GM18907 (cell line): Measurements from ENCODE around the gene PTGR3.

Experiments
- ATAC-seq: cut with Tn5 transposase; IDR thresholded peaks from one replicate; pipeline ENCODE4 v1.9.1; 2021; ENCODE audit warnings: mild to moderate bottlenecking, moderate library complexity; ENCODE audit not compliant: unreplicated experiment

Gene PTGR3

DNA sequence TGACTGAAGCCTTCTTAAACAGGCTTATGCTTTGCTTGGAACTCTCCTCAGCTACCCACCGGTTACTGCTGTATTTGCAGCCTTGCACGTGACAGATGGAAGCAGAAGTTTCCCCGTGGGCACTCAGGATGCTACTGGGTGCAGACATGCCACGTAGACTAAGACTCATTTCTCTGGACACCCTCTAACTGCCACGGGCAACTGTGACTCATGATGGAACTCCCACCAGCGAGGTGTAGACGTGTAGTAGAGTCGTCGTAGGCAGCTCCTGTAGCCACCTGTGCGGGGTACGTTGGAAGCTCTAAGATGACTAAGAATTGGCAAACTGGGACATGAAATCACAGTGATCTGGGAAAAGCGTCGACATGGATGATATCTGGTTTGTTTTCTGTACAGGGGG lies 29.2 kb upstream of the PTGR3 start:
- ATAC-seq = no peak

DNA sequence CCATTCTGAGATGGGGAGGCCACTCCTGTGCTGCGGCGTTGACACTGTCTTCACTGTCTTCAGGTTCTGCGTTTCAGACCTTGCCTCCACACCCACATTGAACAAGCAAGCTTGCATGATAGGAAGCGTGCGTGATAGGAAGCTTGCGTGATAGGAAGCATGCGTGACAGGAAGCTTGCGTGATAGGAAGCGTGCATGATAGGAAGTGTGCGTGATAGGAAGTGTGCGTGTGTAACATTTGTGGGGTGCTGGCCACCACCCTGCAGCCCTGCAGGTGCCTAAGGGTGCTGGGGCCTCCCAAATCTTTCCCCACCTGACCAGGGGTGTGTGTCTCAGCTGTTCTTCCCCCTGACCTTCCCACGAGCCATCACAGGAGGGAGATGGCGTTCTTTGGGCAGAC lies 27.0 kb upstream of the PTGR3 start:
- ATAC-seq = no peak

GRCh38 chr18:75234901-75235300 lies 26.0 kb upstream of the PTGR3 start:
- ATAC-seq = no peak

DNA sequence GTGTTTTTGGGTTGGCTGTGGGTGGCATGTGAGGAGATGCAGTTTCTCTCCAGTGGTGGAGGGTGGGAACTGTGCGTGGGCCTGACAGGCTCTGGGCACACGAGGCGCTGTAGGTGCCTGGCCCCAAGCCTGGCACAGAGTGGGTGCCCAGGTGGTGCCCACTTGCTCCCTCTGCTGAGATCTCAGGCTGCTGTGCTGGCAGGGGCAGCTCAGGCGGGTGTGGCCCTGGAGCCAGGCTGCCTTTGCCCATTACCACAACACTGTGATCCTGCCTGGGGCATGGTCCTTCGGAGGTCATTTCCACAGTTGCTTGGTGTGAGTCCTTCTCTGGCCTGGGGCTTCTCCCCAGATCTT lies 22.1 kb upstream of the PTGR3 start:
- no peak for ATAC-seq

DNA sequence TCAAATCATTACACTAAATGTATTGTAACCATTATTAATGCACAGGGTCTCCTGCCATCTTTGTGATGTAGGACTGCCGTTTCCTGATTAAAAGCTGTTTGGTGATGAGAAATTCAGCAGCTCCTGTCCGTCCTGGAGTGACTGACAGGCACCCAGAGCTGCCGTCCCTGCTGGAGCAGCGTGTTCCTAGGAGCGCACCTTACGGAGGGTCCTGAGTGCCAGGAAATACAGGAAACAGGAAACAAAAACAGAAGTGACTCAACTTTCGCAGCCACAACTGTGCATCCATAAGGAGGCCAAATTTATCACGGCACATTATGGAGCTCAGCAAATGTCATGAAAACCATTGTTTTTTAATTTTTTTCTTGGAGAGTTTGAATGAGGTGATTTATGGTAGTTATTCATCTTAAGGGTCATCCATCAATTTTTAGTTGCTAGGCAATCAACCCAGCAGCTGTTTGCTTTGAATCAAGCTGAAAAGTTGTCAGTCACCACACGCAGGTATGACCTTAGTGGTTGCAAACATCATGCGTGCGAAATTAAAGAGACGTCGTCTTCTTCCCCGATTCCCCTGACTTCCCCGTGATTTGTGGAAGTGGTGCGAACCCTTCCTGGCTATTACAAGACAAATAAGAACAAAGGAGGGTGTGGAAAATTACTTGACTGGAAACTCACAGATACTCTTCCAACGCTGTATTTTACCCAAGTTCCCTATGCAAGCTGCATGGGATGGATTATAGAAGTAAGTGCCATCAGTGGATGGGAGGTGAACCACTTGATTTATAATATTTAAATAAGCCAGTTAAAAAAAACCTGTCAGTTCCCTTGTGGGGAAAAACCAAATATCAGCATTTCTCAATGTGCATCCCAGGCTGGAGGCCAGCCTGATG lies 21.5 kb upstream of the PTGR3 start:
- ATAC-seq = no peak

- no peak for ATAC-seq
These were observed 20.5 kb upstream of the PTGR3 start for GRCh38 chr18:75229437-75229836.

- ATAC-seq = no peak
These were observed 20.0 kb upstream of the PTGR3 start for GRCh38 chr18:75228967-75229366.

DNA sequence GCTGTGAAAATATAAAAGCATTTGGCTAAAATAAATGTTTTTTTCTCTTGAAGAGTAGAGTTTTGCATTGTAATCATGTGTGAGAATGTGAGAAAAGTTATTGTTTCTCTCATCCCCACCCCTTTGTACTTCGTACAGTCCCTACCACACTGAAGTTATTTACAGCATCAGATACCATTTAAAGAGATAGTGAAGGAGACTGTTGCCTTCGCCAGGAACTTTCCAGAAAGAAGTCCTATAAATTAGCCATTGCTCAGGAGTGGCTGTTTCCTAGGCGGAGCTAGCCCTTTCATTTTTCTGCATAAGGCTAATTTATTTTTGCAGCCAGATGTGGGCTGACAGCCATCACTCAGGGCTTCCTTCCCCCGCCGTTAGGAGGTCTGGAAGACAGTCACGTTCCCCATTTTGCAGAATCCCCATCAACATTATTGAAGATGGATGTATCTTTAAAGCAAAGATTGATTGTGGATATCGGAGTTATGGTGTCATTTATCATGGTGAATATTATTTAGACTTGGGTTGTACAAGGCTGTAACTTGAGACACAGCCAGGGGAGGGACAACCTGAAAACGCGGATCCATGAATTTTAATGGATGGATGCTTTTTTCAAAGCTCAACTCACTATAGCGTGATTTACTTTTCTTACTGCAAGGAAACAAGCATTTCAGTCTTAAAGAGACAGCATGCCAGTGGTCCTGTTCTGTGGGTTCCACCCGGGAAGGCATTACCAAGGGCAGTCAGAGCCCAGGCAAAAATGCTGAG lies 18.8 kb upstream of the PTGR3 start:
- ATAC-seq = no peak

DNA sequence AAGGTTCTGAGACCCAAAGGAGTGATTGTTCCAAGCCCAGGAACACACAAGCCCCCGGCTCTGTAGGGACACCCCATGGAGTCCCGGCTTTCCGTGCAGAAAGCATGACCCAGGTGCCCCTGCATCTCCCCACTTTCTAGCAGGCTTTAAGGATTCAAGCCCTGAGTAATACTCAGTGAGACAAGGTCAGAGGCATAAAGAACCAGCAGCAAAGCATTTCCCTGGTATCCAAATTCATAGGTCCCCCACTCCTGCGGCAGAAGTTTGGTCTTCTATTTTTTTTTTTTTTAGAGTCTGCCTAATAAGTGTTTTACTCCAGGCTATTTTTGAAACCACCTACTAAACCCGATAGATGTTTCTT lies 18.0 kb upstream of the PTGR3 start:
- ATAC-seq = no peak

GRCh38 chr18:75226286-75226955 lies 17.5 kb upstream of the PTGR3 start:
- no peak for ATAC-seq

DNA sequence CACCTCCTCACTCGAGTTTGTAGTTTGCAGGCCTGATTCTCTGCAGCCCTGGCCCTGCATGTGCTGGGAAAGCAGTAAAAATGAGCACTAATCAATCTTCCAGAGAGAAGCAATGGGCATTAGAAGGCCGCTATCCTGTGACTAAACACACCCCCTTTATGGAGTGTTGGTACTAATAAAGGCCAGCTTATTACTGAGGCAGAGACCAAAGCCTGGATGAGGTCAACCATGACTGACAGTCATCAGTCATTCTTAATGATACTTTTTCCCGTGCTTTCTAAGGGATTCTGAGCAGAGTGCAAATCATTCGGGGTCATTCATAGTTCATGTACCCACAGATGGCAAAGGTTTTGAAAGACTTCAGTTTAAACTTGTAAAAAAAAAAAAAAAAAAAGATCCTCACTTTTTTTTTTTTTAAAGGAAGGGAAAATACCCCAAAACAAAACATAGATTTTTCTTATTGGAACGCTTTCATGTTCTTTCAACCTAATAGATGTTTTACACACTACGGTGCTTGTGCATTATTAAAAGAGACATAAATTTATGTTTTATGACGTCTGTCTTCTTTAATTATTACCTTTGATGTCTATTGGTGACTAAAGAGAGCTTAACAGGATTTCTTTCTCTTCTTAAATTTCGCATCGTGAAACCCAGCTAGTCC lies 14.9 kb upstream of the PTGR3 start:
- ATAC-seq = no peak

DNA sequence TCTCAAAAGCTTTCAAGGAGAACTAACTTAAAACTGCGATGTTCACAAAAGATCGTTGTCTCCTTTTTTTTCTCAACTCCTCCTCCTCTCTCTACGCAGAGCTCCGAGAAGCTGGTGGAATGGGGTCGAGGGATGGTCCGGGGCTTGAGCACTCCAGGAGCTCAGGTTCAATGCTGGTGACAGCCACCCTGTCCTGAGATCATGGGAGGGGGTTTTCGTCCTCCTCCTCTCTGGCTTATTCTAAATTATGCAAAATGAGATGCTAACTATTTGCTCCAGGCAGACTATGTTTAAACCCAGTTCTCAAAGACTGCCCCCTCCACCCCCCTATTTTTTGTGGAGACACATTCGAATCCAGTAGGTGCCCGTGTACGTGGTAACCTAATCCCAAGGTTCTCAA lies 13.5 kb upstream of the PTGR3 start:
- ATAC-seq = no peak

DNA sequence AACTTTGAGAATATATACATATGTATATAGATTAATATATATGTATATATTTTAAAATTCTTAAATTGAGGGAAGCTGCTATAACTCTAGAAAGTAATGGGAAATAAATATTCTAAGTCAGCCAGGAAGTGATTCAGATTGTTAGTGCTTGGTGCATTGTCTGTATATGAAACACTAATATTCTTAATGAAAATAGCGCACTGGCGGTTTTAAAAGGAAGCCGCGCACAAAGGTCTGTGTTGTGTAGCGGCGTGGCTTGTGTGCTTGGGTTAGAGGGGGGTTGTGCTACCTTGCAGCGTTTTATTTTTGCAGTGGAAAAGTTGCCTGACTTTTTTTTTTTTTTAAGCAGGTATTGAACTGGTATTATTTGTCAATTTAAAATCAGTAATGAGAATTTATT lies 13.0 kb upstream of the PTGR3 start:
- no peak for ATAC-seq

DNA sequence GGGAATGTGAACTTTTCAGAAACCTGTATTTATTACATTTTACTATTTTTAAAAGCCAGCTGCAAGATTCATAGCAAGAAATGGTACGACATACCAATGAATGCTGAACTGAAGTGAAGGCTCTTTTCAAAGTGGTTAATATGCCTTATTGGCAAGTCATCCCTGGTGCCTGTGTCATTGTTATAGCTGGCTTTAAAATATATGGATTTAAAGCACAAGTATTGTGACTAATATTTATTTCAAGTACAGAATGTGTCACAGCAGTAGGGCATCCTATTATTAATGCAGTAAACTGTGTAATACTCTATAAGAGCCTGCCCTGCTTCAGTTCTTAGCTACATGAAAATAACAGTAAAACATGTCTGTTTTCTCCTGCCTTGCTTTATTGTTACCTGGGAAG lies 12.5 kb upstream of the PTGR3 start:
- no peak for ATAC-seq

- no peak for ATAC-seq
These were observed 11.8 kb upstream of the PTGR3 start for GRCh38 chr18:75220551-75221355.

GRCh38 chr18:75219745-75220375 lies 10.9 kb upstream of the PTGR3 start:
- no peak for ATAC-seq

DNA sequence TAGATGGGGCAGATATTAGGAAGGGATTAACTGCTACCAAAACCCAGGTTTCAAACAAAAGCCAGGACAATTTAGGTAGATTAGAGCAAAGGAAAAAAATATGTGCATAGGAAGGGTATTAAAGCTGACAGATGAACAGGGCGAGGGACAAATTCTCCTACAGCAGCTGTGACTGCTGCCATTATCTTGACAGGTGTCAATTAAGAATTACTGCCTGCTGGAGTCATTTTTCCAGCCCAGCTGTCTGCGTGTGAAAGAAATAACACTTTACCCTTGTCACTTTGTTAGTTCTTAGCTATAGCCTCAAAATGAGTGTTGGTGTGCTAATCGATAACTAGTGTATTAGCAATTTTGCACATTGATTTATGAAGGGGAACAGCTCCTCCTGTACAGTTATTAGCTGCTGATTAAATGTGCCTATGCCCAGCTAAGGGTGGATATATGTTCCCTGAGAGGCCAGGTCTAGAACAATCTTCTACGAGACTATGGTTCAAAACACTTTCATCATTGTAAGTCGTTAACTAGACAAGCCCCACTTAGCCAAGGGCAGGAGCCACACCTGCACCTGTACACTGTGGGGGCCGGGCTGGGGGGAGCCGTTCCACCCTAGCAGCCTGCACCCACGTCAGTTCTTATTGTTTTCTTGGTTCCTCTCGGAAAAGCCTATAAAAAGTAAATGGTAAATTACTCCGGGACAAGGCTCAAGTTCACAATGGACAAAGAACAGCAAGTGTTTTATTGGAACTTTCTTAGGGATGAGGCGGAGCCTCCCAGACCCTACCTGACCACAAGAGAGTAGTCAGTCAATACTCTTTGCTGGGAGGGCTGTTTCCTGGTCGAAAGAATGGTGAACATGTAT lies 9.4 kb upstream of the PTGR3 start:
- ATAC-seq = no peak

- no peak for ATAC-seq
These were observed 8.2 kb upstream of the PTGR3 start for GRCh38 chr18:75216911-75217689.
